ENCODE data around the gene MFSD2B.

The MFSD2B gene

DNA sequence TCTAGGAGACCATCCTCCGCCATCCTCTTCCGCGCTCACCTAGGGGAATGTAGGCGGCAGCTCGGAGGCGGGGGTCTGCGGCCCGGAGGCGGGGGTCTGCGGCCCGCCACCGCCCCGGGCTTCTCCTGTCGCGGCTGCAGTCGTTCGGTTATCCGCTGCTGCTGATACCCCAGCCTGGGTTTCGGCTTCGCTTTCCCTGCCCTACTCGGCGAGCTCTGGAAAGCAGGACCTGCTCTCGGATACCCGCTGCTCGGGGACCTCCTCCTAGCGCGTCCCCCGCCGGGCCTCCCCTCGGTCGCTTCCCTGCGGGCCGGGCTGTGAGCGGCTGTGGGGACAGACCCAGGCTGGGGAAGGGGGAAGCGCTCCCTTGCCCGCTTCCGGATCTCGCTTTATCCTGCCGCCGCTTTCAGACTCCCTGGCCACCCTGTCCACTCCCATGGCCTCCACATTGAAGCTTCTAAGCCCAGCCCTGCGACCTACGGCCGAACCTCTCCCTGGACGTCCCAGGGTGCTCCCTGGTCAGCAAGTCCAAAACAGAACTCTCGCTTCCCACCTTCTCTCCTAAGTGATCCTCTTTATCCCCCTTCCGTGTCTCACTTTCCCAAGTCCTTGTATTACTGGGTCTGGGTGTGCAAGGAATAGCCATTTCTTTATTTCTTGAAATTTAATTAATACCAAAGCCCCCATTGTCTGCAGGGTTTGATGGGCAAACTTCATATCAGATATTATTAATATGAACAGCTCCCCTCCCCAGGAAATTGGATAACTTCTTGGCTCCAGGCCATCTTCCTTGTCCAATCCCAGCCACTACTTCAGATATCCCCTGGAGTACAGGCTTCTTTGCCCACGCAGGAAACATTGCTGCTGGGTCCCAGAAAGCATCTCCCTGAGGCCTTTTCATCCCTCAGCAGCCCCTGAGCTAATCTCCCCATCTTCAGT lies 40.4 kb downstream of the MFSD2B start:
- no peak for DNase-seq (ENCODE audit: low spot score)

DNA sequence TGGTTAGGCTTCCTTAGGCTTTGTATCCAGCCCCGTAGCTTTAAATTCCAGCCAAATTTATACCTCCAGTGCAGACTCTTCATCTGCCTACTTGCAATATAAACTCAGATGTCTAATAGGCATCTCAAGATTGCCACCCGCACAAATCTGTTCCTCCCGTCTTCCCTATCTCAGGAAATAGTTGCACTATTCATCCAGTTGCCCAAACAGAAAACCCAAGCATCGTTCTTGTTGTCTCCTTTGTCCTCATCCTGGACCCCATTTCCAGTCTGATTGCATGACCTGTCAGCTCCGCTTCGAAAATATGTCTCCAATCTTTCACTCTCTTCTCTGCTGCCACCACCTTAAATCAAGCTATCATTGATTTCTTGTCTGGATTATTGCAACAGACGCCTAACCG lies 41.9 kb downstream of the MFSD2B start:
- DNase-seq (ENCODE audit: low spot score), result no peak

DNA sequence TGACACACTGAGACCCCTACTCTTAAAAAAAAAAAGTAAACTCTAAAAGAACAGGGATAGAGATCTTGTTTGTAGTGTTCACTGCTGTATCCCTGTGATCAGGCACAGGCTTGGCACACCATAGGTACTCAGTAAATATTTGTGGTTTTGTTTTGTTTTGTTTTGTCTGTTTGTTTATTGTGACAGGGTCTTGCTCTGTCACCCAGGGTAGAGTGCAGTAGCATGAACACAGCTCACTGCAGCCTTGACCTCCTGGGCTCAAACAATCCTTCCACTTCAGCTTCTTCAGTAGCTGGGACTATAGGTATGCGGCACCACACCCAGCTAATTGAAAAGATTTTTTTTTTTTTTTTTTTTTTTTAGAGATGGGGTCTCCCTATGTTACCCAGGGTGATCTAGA lies 43.1 kb downstream of the MFSD2B start:
- no peak for DNase-seq (ENCODE audit: low spot score)

DNA sequence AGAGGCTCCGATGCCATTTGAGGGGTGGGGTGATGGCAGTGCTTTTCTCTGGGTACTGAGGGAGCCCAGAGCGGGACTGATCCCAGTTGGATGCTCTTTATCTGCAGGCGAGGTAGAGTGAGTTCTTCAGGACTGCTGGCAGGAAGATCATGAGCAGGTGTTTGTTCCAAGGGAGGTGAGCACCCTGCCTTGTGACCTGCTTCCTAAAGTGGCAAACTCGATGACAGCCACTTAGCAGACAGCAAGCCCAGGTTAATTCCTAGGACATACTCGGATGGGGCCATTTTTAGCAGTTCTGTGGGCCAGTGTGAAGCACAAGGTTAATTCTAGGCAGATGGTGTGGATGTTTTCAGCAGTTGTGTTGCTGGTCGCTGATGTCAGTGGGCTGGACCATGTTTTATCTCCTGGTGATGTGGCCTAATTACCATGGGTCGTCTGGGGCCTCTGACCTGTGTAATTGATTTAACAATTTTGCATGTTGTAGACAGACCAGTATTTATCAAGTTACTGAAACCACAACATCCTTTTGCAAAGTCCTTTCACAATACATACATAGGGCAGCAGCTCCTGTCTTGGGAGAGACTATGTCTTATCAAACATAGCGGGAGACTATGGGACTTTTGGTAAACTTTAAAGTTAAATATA lies 44.6 kb downstream of the MFSD2B start:
- no peak for DNase-seq (ENCODE audit: low spot score)

DNA sequence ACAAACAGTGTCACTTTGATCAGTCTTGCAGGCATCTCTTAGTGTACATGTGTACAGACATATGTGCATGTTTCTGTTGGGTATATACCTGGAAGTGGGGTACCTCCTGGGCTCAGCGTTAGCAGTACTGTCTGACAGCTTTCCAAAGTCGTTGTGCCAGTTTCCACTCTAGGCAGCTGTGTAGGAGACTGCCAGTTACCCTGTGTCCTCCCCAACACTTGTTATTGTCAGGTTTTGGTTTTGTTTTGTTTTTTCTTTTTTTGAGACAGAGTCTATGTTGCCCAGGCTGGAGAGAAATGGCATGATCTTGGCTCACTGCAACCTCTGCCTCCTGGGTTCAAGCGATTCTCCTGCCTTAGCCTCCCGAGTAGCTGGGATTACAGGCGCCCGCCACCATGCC lies 45.9 kb downstream of the MFSD2B start:
- no peak for DNase-seq (ENCODE audit: low spot score)

DNA sequence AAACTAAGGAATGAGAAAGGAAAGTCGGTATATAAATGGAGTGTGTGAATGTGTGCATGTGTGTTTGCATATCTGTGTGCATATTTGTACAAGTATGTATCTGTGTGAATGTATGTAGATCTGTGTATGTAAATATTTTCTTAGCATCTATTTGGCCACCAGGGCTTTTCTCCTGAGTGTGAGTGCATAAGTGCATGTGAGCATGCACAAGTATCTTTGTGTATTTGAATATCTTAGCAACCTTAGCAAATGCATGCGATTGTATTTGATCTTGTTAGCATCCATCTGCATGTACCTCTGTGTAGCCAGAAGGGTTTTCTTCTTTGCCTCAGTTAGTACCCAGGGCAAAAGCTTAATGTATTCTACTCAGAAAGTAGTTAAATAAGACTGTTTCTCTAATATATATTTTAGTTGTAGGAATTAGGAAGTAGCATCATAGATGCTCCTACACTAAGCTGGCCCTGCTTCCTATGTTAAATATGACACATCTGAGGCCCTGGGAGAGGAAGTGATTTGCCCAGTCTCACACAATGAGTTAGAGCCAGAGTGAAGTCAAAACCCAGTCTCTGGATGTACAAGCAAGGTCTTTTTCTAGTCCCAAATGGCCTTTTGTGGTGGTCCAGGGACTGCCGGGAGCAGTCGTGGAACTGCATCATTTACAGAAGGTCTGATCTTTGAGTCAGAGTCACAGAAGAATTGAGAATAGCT lies 48.8 kb downstream of the MFSD2B start:
- DNase-seq (ENCODE audit: low spot score), result no peak

DNA sequence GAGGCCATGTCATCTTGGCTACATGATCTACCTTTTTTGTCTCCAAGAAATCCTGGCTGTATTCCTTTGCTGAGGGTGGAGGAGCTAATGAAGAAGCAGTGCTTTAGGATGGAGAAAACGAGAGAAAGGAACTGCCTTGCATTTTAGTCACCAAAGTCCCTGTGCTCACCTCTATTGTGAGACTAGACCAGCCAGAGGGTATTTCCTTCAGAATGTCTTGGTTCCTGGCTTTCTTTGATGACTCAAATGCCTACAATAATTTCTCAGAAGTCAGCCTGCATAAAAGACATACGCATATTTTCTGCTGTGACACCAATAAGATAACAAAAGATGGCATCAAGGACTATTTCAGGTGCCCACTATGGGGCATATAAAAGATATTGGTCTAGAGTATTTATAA lies 55.5 kb downstream of the MFSD2B start:
- DNase-seq (ENCODE audit: low spot score), result no peak

DNA sequence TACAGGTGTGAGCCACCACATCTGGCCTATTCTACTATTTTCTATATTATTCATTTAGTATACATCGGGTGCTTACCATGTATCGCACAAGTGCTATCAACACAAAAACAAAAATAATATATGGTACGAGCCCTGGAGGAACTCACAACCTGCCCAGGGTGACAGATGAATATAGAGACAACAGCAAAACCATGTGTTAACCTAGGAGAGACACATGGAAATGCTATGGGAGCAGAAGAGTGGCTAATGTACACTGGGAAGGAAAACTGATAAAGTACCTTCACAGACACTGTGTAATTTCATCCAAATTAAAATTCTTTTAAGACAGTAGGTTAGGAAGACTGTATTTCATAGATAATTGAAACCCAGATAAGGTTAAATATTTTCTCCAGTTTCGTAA lies 62.4 kb downstream of the MFSD2B start:
- no peak for DNase-seq (ENCODE audit: low spot score)

DNA sequence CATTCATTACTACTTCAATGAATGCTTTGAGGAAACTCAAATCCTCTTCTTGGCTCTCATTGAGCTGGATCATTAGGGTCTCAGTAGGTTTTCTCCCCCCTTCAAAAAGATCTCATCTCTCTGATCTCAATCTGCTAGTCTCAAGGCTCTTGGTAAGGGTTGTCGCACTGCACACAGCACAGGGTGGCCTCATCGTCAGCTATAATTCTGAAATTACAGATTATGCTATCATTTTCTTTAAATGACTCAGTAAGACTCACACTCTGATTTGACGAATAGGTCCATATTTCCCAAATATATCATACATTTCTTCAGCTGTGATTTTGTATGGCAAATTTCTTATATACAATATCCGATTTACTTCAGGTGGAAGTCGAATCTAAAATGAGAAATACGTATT lies 63.9 kb downstream of the MFSD2B start:
- DNase-seq (ENCODE audit: low spot score), result no peak

DNA sequence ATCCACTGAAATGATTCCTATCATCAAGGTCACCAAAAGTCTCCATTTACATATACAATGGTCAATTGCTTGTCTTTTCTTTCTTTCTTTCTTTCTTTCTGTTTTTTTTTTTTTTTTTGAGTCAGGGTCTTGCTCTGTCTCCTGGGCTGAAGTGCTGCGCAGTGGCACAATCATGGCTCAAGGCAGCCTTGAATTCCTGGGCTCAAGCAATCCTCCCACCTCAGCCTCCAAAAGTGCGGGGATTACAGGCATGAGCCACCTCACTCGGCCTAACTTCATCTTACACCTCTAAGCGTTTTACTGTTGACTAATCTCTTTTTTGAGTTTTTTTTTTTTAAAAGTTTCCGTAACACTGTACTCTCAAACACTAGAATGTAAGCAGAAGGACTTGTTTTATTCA lies 65.4 kb downstream of the MFSD2B start:
- no peak for DNase-seq (ENCODE audit: low spot score)

Measured in CD4-positive, alpha-beta T cell treated with Interleukin-2 at 100 ng/mL for 4 hours (primary cell).